Parathyroid adenoma (tissue), 2 donors: ENCODE results near the gene LSM14A.
A peak's percentile ranks its signal among the peaks of the same experiment; 100 is the strongest.

Experiments used
- H2AFZ ChIP-seq: fragments of 300-600 bp; sonication (generic); one replicate; pipeline ENCODE4 v1.7.0; 2017; ENCODE audit warnings: antibody characterized with exemption, mild to moderate bottlenecking
- H3K27ac ChIP-seq: fragments of 300-600 bp; sonication (generic); one replicate; pipeline ENCODE4 v1.7.0; 2017
- H3K27me3 ChIP-seq: fragments of 300-600 bp; sonication (generic); one replicate; pipeline ENCODE4 v1.7.0; 2017; ENCODE audit warnings: low read length; ENCODE audit not compliant: control insufficient read depth, insufficient read depth
- H3K36me3 ChIP-seq: fragments of 300-600 bp; sonication (generic); one replicate; pipeline ENCODE4 v1.7.0; 2017; ENCODE audit warnings: low read length; ENCODE audit not compliant: control insufficient read depth, insufficient read depth
- H3K4me1 ChIP-seq: fragments of 300-600 bp; sonication (generic); one replicate; pipeline ENCODE4 v1.7.0; 2017; ENCODE audit warnings: control low read depth
- H3K4me2 ChIP-seq: fragments of 300-600 bp; sonication (generic); one replicate; pipeline ENCODE4 v1.7.0; 2017; ENCODE audit warnings: low read length
- H3K4me3 ChIP-seq: fragments of 300-600 bp; sonication (generic); one replicate; pipeline ENCODE4 v1.7.0; 2017; ENCODE audit warnings: low read depth, low read length
- H3K79me2 ChIP-seq: fragments of 300-600 bp; sonication (generic); one replicate; pipeline ENCODE4 v1.7.0; 2017; ENCODE audit warnings: control low read depth
- H3K9ac ChIP-seq: fragments of 300-600 bp; sonication (generic); one replicate; pipeline ENCODE4 v1.7.0; 2017; ENCODE audit warnings: mild to moderate bottlenecking
- H3K9me3 ChIP-seq: fragments of 300-600 bp; sonication (generic); one replicate; pipeline ENCODE4 v1.7.0; 2017; ENCODE audit warnings: low read length; ENCODE audit not compliant: control insufficient read depth
- CTCF ChIP-seq: fragments of 300-600 bp; sonication (generic); IDR thresholded peaks from one replicate; pipeline ENCODE4 v1.7.0; 2017; ENCODE audit warnings: antibody characterized with exemption, mild to moderate bottlenecking
- donor health status: primary hyperparathyroidism.

The LSM14A gene

GRCh38 chr19:34171877-34172660, at the start of gene LSM14A:
Gene LSM14A, plus strand, starts transcription at chr19:34172504. Its CDS starts 139 bp downstream, at chr19:34172643.
- Histone ChIP-seq H3K4me3 (peak within 1 kb of the TSS; percentile 92), H3K9me3 (no peaks in the 10 kb centered on the region)

GRCh38 chr19:34124828-34125227, 47.5 kb upstream of the LSM14A start:
- Histone ChIP-seq H3K9ac (no peak overlapping the region), H3K36me3 (no peaks in the 10 kb centered on the region), H3K79me2 (no peaks in the 10 kb centered on the region), H3K27ac (no peak overlapping the region), H3K9me3 (no peaks in the 10 kb centered on the region), H3K4me3 (no peak overlapping the region), H3K4me1 (no peaks in the 10 kb centered on the region), H3K4me2 (no peak overlapping the region), H3K27me3 (no peaks in the 10 kb centered on the region), H2AFZ (no peak overlapping the region)
- TF ChIP-seq CTCF = no peak

More at GRCh38 chr19:34171877-34172660, at the start of gene LSM14A:
- peak within 1 kb of the TSS; percentile 94 for H3K4me2 ChIP-seq
- H3K27me3 ChIP-seq = no peaks in the 10 kb centered on the region
- peaks cover 4% of the 10 kb centered on the region for H3K4me1 ChIP-seq
- no peaks in the 10 kb centered on the region for H3K36me3 ChIP-seq
- peak within 1 kb of the TSS; percentile 97 for H3K27ac ChIP-seq
- TF ChIP-seq CTCF = no peak
- peak within 1 kb of the TSS; percentile 99 for H2AFZ ChIP-seq
- H3K9ac ChIP-seq = peak within 1 kb of the TSS; percentile 96
- peaks cover 27% of the 10 kb centered on the region for H3K79me2 ChIP-seq

GRCh38 chr19:34126966-34127365, 45.3 kb upstream of the LSM14A start:
- no peaks in the 10 kb centered on the region for H3K79me2 ChIP-seq
- no peak overlapping the region for H3K4me3 ChIP-seq
- H3K9me3 ChIP-seq = no peaks in the 10 kb centered on the region
- no peak overlapping the region for H3K9ac ChIP-seq
- no peaks in the 10 kb centered on the region for H3K36me3 ChIP-seq
- H3K27me3 ChIP-seq = no peaks in the 10 kb centered on the region
- TF ChIP-seq CTCF = no peak
- no peak overlapping the region for H2AFZ ChIP-seq
- no peak overlapping the region for H3K27ac ChIP-seq
- no peaks in the 10 kb centered on the region for H3K4me1 ChIP-seq
- no peak overlapping the region for H3K4me2 ChIP-seq

GRCh38 chr19:34127684-34128189, 44.6 kb upstream of the LSM14A start:
- no peaks in the 10 kb centered on the region for H3K79me2 ChIP-seq
- no peaks in the 10 kb centered on the region for H3K9me3 ChIP-seq
- no peaks in the 10 kb centered on the region for H3K4me1 ChIP-seq
- no peak overlapping the region for H2AFZ ChIP-seq
- no peak overlapping the region for H3K4me3 ChIP-seq
- no peaks in the 10 kb centered on the region for H3K27me3 ChIP-seq
- H3K4me2 ChIP-seq = no peak overlapping the region
- no peaks in the 10 kb centered on the region for H3K36me3 ChIP-seq
- no peak for TF ChIP-seq CTCF
- H3K27ac ChIP-seq = no peak overlapping the region
- H3K9ac ChIP-seq = no peak overlapping the region
